GM21723 (cell line): Measurements from ENCODE around the gene EZH2.
A peak's percentile ranks its signal among the peaks of the same experiment; 100 is the strongest.

Source experiments
- ATAC-seq: cut with Tn5 transposase; IDR thresholded peaks from one replicate; pipeline ENCODE4 v1.9.1; 2021; ENCODE audit warnings: mild to moderate bottlenecking, moderate library complexity; ENCODE audit not compliant: unreplicated experiment

Gene EZH2

GRCh38 chr7:148884049-148884298 lies at the start of gene EZH2:
Gene EZH2 (minus strand): TSS chr7:148884291. CDS start chr7:148847298, 36,993 bp downstream.
- ATAC-seq: peak; percentile 36

GRCh38 chr7:148931470-148931869 lies 47.4 kb upstream of the EZH2 start:
- no peak for ATAC-seq

- no peak for ATAC-seq
These were observed 46.2 kb upstream of the EZH2 start for GRCh38 chr7:148930335-148930734.

- ATAC-seq: no peak
These were observed 45.1 kb upstream of the EZH2 start for GRCh38 chr7:148929176-148929575.

GRCh38 chr7:148927123-148928045 lies 43.3 kb upstream of the EZH2 start:
- no peak for ATAC-seq

GRCh38 chr7:148925836-148926235 lies 41.7 kb upstream of the EZH2 start:
- no peak for ATAC-seq

GRCh38 chr7:148924011-148924410 lies 39.9 kb upstream of the EZH2 start:
- no peak for ATAC-seq

- ATAC-seq: no peak
These were observed 37.7 kb upstream of the EZH2 start for GRCh38 chr7:148921806-148922205.

- ATAC-seq: no peak
These were observed 37.1 kb upstream of the EZH2 start for GRCh38 chr7:148921189-148921588.

GRCh38 chr7:148919859-148920258 lies 35.8 kb upstream of the EZH2 start:
- ATAC-seq: peak; percentile 80

GRCh38 chr7:148918058-148918596 lies 34.0 kb upstream of the EZH2 start:
- no peak for ATAC-seq

GRCh38 chr7:148916186-148916585 lies 32.1 kb upstream of the EZH2 start:
- ATAC-seq: no peak

- no peak for ATAC-seq
These were observed 31.1 kb upstream of the EZH2 start for GRCh38 chr7:148915211-148915610.

- ATAC-seq: peak; percentile 65
These were observed 30.2 kb upstream of the EZH2 start for GRCh38 chr7:148914208-148914777.

- peak; percentile 59 for ATAC-seq
These were observed 28.9 kb upstream of the EZH2 start for GRCh38 chr7:148912758-148913541.

GRCh38 chr7:148912151-148912550 lies 28.1 kb upstream of the EZH2 start:
- no peak for ATAC-seq

GRCh38 chr7:148911626-148912025 lies 27.5 kb upstream of the EZH2 start:
- no peak for ATAC-seq

- ATAC-seq: no peak
These were observed 25.5 kb upstream of the EZH2 start for GRCh38 chr7:148909568-148909967.

- no peak for ATAC-seq
These were observed 22.8 kb upstream of the EZH2 start for GRCh38 chr7:148906707-148907498.

- no peak for ATAC-seq
These were observed 21.1 kb upstream of the EZH2 start for GRCh38 chr7:148905093-148905666.
